ENCODE measurements around the gene POLD1. TPM values are rescaled to one million over a fixed set of nuclear protein-coding genes. Genes with fewer than 3 reads are reported as not detected.

POLD1 gene
- total RNA-seq, 1 donor from 2014 or later = 171 TPM

GRCh38 chr19:50357178-50358100, 26.7 kb upstream of the POLD1 start:
- intact Hi-C loops (cut with micrococcal nuclease) = loop anchor here (1.0 to 5.0 kb wide), 12 partner anchors 12 to 565 kb away; partner anchors contain the start of genes EMC10, GARIN5A, JOSD2 and NR1H2
- H3K4me3 Mint-ChIP-seq = peak overlapping the region; percentile 90
- H3K4me1 Mint-ChIP-seq (ENCODE audit: low read depth) = peaks cover 52% of the 10 kb centered on the region

GRCh38 chr19:50358483-50359327, 25.4 kb upstream of the POLD1 start:
- no peaks in the 10 kb centered on the region for H3K27me3 Mint-ChIP-seq (ENCODE audit: insufficient read depth)
- H3K27ac Mint-ChIP-seq = peak overlapping the region; percentile 99
- peak overlapping the region; percentile 90 for H3K4me3 Mint-ChIP-seq
- peaks cover 63% of the 10 kb centered on the region for H3K4me1 Mint-ChIP-seq (ENCODE audit: low read depth)
- DNase-seq (ENCODE audit: low spot score) = peak; percentile 81
- intact Hi-C loops (cut with micrococcal nuclease) = loop anchor here (5.0 kb wide), 1 partner anchor 119 kb away; the partner anchor contains the start of genes EMC10 and GARIN5A
- peaks cover 24% of the 10 kb centered on the region for H3K36me3 Mint-ChIP-seq (ENCODE audit: low read depth)
- peaks cover 8% of the 10 kb centered on the region for H3K9me3 Mint-ChIP-seq

More at GRCh38 chr19:50357178-50358100, 26.7 kb upstream of the POLD1 start:
- Mint-ChIP-seq H3K27me3 (ENCODE audit: insufficient read depth) (no peaks in the 10 kb centered on the region), H3K27ac (peak overlapping the region; percentile 99), H3K36me3 (ENCODE audit: low read depth) (peaks cover 24% of the 10 kb centered on the region), H3K9me3 (peaks cover 8% of the 10 kb centered on the region)
- peak; percentile 86 for DNase-seq (ENCODE audit: low spot score)

GRCh38 chr19:50359328-50359818, 24.8 kb upstream of the POLD1 start:
- Mint-ChIP-seq H3K4me1 (ENCODE audit: low read depth) (peaks cover 66% of the 10 kb centered on the region), H3K4me3 (peak overlapping the region; percentile 90), H3K9me3 (peaks cover 8% of the 10 kb centered on the region), H3K36me3 (ENCODE audit: low read depth) (peaks cover 24% of the 10 kb centered on the region), H3K27me3 (ENCODE audit: insufficient read depth) (no peaks in the 10 kb centered on the region), H3K27ac (peak overlapping the region; percentile 99)
- no peak for DNase-seq (ENCODE audit: low spot score)
- intact Hi-C loops (cut with micrococcal nuclease) = loop anchor here (5.0 kb wide), 1 partner anchor 118 kb away; the partner anchor contains the start of genes EMC10 and GARIN5A

DNA sequence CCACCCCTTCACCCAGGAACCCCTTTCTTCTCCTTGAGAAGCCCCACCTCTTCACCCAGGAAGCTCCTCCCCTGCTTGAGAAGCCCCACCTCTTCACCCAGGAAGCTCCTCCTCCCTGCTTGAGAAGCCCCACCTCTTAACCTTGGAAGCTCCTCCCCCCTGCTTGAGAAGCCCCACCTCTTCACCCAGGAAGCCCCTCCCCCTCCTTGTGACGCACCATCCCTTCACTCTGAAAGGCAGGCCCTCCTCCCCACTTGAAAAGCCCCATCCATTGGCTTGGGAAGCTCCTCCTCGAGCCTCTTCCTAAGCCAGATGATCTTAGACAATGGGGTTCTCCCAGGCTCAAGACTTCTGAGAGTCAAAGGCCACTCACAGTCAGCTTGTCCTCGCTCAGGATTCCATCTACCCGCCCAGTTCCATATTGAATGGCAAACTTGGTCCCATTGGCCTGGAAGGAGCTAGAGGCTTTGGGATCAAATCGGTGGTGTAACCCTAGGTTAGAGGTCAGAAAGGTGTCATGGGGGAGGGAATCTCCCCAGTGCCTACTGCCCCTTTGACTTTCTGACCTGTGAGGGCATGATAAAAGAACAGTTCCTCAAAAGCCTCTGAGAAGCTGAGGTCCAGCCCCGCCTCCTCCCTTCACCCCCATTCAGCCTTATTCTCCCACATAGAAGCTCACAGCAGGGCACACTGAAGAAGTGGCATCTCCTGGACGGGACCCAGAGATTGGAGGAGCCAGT, 22.7 kb upstream of the POLD1 start:
- intact Hi-C loops (cut with micrococcal nuclease) = no loop called here

DNA sequence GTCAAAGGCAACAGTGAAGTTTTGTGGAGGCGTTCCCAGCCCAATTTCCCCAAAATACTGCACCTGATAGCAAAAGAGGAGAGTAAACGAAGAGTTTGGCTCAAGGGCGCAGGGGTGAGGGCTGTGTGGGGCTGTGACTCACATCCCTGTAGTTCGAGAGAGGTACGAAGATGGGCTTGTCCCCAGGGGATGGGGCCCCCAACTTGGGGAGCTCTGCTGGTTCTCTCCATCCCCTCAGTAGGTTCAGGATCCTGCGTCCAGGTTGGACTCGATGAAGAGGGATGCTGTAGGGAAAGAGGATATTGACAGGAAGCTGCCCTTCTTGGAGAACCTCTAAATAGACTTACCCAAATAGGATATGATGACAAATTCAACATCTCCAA, 22.1 kb upstream of the POLD1 start:
- Mint-ChIP-seq H3K9me3 (peaks cover 8% of the 10 kb centered on the region), H3K27ac (peak overlapping the region; percentile 88), H3K36me3 (ENCODE audit: low read depth) (peaks cover 24% of the 10 kb centered on the region), H3K4me3 (peak overlapping the region; percentile 39), H3K27me3 (ENCODE audit: insufficient read depth) (no peaks in the 10 kb centered on the region), H3K4me1 (ENCODE audit: low read depth) (peaks cover 77% of the 10 kb centered on the region)
- intact Hi-C loops (cut with micrococcal nuclease) = no loop called here
- no peak for DNase-seq (ENCODE audit: low spot score)

More for the DNA sequence above, 22.7 kb upstream of the POLD1 start:
- Mint-ChIP-seq H3K27ac (peak overlapping the region; percentile 88), H3K4me1 (ENCODE audit: low read depth) (peaks cover 80% of the 10 kb centered on the region), H3K4me3 (peak overlapping the region; percentile 9), H3K36me3 (ENCODE audit: low read depth) (peaks cover 24% of the 10 kb centered on the region), H3K9me3 (peaks cover 8% of the 10 kb centered on the region), H3K27me3 (ENCODE audit: insufficient read depth) (no peaks in the 10 kb centered on the region)
- DNase-seq (ENCODE audit: low spot score) = no peak

GRCh38 chr19:50362656-50363424, 21.3 kb upstream of the POLD1 start:
- no peaks in the 10 kb centered on the region for H3K27me3 Mint-ChIP-seq (ENCODE audit: insufficient read depth)
- no peak for DNase-seq (ENCODE audit: low spot score)
- H3K27ac Mint-ChIP-seq = peak overlapping the region; percentile 95
- H3K4me3 Mint-ChIP-seq = peak overlapping the region; percentile 57
- H3K36me3 Mint-ChIP-seq (ENCODE audit: low read depth) = peaks cover 24% of the 10 kb centered on the region
- intact Hi-C loops (cut with micrococcal nuclease) = no loop called here
- H3K9me3 Mint-ChIP-seq = peaks cover 8% of the 10 kb centered on the region
- H3K4me1 Mint-ChIP-seq (ENCODE audit: low read depth) = peaks cover 75% of the 10 kb centered on the region

- Mint-ChIP-seq H3K4me3 (peak within 1 kb of the TSS; percentile 68), H3K27ac (peak within 1 kb of the TSS; percentile 92), H3K36me3 (ENCODE audit: low read depth) (peaks cover 10% of the 10 kb centered on the region), H3K27me3 (ENCODE audit: insufficient read depth) (no peaks in the 10 kb centered on the region), H3K9me3 (peaks cover 4% of the 10 kb centered on the region), H3K4me1 (ENCODE audit: low read depth) (peaks cover 67% of the 10 kb centered on the region)
- DNase-seq (ENCODE audit: low spot score) = no peak
- intact Hi-C loops (cut with micrococcal nuclease) = no loop called here
Observed at GRCh38 chr19:50365434-50366306, 18.5 kb upstream of the POLD1 start, which contains the start of gene NAPSA. Gene NAPSA (minus strand): TSS chr19:50365639. CDS start chr19:50365621, 18 bp downstream.

GRCh38 chr19:50368649-50369570, 15.2 kb upstream of the POLD1 start:
- H3K27me3 Mint-ChIP-seq (ENCODE audit: insufficient read depth) = no peaks in the 10 kb centered on the region
- H3K9me3 Mint-ChIP-seq = no peaks in the 10 kb centered on the region
- H3K4me1 Mint-ChIP-seq (ENCODE audit: low read depth) = peaks cover 37% of the 10 kb centered on the region
- intact Hi-C loops (cut with micrococcal nuclease) = loop anchor here (1.0 kb wide), 4 partner anchors 12 to 92 kb away; partner anchors contain the start of gene POLD1
- peaks cover 1% of the 10 kb centered on the region for H3K36me3 Mint-ChIP-seq (ENCODE audit: low read depth)
- H3K4me3 Mint-ChIP-seq = peak overlapping the region; percentile 94
- peak overlapping the region; percentile 89 for H3K27ac Mint-ChIP-seq
- DNase-seq (ENCODE audit: low spot score) = peak; percentile 73

DNA sequence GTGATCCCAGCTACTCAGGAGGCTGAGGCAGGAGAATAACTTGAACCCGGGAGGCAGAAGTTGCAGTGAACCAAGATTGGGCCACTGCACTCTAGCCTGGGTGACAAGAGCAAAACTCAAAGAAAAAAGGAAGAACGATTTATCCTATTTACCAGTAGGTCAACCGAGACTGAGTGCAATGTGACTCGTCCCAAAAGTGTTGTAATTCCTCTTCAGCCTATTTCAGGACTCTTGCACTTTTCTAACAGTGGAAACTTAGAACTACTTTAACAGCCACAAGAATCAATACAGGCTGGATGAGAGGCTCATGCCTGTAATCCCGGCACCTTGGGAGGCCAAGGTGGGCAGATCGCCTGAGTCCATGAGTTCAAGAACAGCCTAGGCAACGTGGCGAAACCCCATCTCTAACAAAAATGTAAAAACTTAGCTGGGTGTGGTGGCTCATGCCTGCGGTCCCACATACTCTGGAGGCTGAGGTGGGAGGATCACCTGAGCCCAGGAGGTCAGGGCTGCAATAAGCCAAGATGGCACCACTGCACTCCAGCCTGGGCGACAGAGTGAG, 12.2 kb upstream of the POLD1 start:
- intact Hi-C loops (cut with micrococcal nuclease) = no loop called here
- H3K36me3 Mint-ChIP-seq (ENCODE audit: low read depth) = peaks cover 4% of the 10 kb centered on the region
- H3K27ac Mint-ChIP-seq = no peak overlapping the region
- H3K4me1 Mint-ChIP-seq (ENCODE audit: low read depth) = peaks cover 34% of the 10 kb centered on the region
- H3K9me3 Mint-ChIP-seq = no peaks in the 10 kb centered on the region
- no peak for DNase-seq (ENCODE audit: low spot score)
- no peak overlapping the region for H3K4me3 Mint-ChIP-seq
- H3K27me3 Mint-ChIP-seq (ENCODE audit: insufficient read depth) = no peaks in the 10 kb centered on the region

All from activated T-helper 1 cell treated with anti-CD3 and anti-CD28 coated beads, Interleukin-12 subunit alpha, Interleukin-12 subunit beta, Interleukin-2, Interleukin-4 antibody, amounts not matched to agents 30 ng/mL and 10 ng/mL and 1 ng/mL, durations not matched to agents 14 hours and 24 hours and 36 hours (primary cell).